IgD-negative memory B cell (primary cell): ENCODE results near the gene CYP2J2. TPM values are rescaled to one million over a fixed set of nuclear protein-coding genes. Genes with fewer than 3 reads are reported as not detected.
"Not testable (repeated sequence)": the region's sequence is repeated elsewhere in the genome, so short reads cannot be mapped to it uniquely, and the experiment has no call there.

Experiments
- H3K27ac Mint-ChIP-seq, 3 donors: one replicate each; pipeline ENCODE4 v1.8.0; 2020 to 2022; ENCODE audit warnings: mild to moderate bottlenecking in 3 of 3, mixed read lengths in 3 of 3, moderate library complexity in 1 of 3
- H3K27me3 Mint-ChIP-seq: one replicate; pipeline ENCODE4 v1.8.0; 2021; ENCODE audit warnings: mixed read lengths
- H3K36me3 Mint-ChIP-seq: one replicate; pipeline ENCODE4 v1.8.0; 2020; ENCODE audit warnings: mild to moderate bottlenecking, mixed read lengths
- H3K4me1 Mint-ChIP-seq, 3 donors: one replicate each; pipeline ENCODE4 v1.8.0; 2020 to 2022; ENCODE audit warnings: mixed read lengths in 3 of 3, mild to moderate bottlenecking in 1 of 3
- H3K4me3 Mint-ChIP-seq, 4 donors: one replicate each; pipeline ENCODE4 v1.8.0; 2020 to 2022; ENCODE audit warnings: mild to moderate bottlenecking in 4 of 4, mixed read lengths in 4 of 4, moderate library complexity in 3 of 4
- H3K9me3 Mint-ChIP-seq, 3 donors: one replicate each; pipeline ENCODE4 v1.8.0; 2020 to 2021; ENCODE audit warnings: mixed read lengths in 3 of 3, mild to moderate bottlenecking in 1 of 3
- polyA plus RNA-seq: library from polyadenylated mRNA; unstranded; fragments of 300-500 nt; fragmentation: Illumina TruSeq; gene quantifications from one replicate; pipeline ENCODE4 v1.2.3, GENCODE V29; 2021

CYP2J2 gene
- polyA plus RNA-seq, 1 donor from 2014 or later, result 1.0 TPM

DNA sequence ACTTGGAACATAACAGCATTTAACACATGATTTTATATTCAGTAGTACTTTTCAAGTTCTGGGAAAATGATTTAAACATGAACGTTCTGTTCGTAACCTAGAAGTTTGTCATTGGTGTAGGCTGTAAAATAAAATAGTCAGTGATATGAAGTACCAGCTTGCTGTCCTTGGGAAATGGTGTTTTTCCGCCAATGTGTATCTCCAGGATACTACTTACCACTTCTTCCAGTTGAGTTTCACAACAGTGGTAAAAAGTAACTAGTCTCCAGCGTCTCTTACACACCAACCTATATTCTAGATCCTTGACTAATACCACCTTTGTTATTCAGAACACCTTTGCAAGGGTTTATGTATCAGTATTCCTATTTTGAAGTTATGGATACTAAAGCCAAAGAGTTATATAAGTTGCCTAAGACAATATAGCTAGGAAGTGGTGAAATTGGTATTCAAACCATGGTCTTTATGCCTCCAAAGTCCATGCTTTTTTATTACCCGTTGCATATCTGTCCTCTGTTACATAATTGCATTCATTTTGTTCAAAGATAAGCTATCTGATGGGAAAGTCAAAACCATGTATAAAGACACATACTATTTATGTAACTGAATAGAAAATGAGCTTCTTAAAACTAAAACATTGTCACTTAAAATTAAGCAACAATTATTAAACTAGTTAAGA is 68.8 kb downstream of the CYP2J2 start:
- H3K4me3 Mint-ChIP-seq, result no peak overlapping the region
- H3K27ac Mint-ChIP-seq, result no peak overlapping the region
- H3K9me3 Mint-ChIP-seq, result peaks cover 0 to 3% (median 0%) of the 10 kb centered on the region in 3 donors
- peaks cover 2% of the 10 kb centered on the region for H3K36me3 Mint-ChIP-seq
- no peaks in the 10 kb centered on the region for H3K4me1 Mint-ChIP-seq
- no peaks in the 10 kb centered on the region for H3K27me3 Mint-ChIP-seq

DNA sequence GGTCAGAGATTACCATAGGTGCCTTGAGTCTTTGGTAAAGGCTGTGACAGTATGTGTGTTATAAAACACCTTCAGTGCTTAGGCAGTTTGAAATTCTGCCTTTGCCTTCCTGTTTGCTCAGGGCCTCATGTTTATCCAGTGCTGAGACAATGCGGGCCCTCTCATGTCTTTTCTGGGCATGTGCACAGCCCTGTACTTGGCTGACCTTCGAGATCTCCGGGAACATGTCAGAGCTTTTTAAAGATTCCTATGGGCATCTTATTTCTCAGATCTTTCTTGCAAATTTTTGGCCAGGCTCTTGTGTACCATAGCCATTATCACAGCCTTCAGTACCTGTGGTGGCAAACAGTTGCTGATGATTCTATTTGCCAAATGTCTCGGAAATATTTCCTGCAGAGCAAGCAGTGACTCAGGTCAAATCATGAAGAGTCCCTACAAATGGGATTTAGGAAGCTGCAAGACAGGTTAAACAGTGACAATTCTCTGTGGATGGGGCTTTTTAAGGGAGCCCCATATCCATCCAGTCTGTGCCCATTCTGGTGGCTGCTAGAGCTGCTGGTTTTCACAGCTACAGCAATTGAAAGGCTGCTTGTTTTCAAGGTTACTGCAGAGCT is 69.7 kb downstream of the CYP2J2 start:
- Mint-ChIP-seq H3K36me3 (peaks cover 1% of the 10 kb centered on the region), H3K4me3 (no peak overlapping the region)

DNA sequence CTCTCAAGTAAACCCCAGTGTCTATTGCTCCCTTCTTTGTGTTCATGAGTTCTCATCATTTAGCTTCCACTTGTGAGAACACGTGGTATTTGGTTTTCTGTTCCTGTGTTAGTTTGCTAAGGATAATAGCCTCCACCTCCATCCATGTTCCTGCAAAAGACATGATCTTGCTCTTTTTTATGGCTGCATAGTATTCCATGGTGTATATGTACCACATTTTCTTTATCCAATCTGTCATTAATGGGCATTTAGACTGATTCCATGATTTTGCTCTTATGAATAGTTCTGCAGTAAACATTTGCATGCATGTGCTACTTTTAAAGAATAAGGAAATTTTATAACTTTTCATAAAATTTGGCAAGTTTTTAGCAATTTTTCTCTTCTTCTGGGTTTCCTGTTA is 71.3 kb downstream of the CYP2J2 start:
- not testable (repeated sequence) for H3K36me3 Mint-ChIP-seq, H3K4me1 Mint-ChIP-seq, H3K27me3 Mint-ChIP-seq, H3K27ac Mint-ChIP-seq, H3K9me3 Mint-ChIP-seq, H3K4me3 Mint-ChIP-seq

More for the DNA sequence above, 69.7 kb downstream of the CYP2J2 start:
- Mint-ChIP-seq H3K9me3 (peaks cover 0 to 3% (median 0%) of the 10 kb centered on the region in 3 donors), H3K27ac (no peak overlapping the region), H3K27me3 (no peaks in the 10 kb centered on the region), H3K4me1 (no peaks in the 10 kb centered on the region)

DNA sequence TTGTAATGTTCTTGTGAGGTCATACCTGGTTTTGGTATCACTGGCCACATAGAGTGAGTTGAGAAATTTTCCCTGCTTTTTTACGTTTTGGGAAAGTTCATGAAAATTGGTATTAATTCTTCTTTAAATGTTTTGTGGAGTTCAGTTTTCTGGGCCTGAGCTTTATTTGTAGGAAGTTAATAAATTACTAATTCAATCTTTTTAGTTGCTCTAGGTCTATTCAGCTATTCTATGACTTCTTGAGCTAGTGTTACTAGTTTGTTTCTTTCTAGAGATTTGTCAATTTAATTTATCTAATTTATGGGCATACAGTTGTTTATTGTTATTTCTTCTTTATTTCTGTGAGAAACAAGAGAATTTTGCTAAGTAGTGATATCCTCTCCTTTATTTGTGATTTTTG is 74.5 kb downstream of the CYP2J2 start:
- no peak overlapping the region for H3K27ac Mint-ChIP-seq
- H3K4me3 Mint-ChIP-seq, result no peak overlapping the region
- no peaks in the 10 kb centered on the region for H3K4me1 Mint-ChIP-seq
- H3K27me3 Mint-ChIP-seq, result no peaks in the 10 kb centered on the region
- H3K36me3 Mint-ChIP-seq, result peaks cover 7% of the 10 kb centered on the region
- peaks cover 0 to 9% (median 0%) of the 10 kb centered on the region in 3 donors for H3K9me3 Mint-ChIP-seq

DNA sequence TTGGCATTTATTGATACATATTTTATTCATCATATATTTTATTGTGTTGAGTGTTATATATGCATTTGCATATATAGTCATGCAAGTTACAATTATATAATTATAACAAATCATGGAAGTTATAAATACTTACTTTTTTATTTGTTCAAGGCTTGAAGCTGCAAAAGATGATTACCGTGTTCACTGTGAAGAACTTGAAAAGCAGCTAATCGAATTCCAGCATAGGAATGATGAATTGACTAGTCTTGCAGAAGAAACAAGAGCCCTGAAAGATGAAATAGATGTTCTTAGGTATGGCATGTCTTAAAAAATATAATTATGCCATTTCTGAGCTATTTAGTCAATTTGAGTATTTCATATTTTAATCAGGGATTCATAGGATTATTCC is 79.7 kb downstream of the CYP2J2 start:
- peaks cover 11% of the 10 kb centered on the region for H3K36me3 Mint-ChIP-seq
- peaks cover 0 to 5% (median 0%) of the 10 kb centered on the region in 3 donors for H3K9me3 Mint-ChIP-seq
- H3K4me1 Mint-ChIP-seq, result no peaks in the 10 kb centered on the region
- no peaks in the 10 kb centered on the region for H3K27me3 Mint-ChIP-seq
- no peak overlapping the region for H3K27ac Mint-ChIP-seq
- H3K4me3 Mint-ChIP-seq, result no peak overlapping the region

DNA sequence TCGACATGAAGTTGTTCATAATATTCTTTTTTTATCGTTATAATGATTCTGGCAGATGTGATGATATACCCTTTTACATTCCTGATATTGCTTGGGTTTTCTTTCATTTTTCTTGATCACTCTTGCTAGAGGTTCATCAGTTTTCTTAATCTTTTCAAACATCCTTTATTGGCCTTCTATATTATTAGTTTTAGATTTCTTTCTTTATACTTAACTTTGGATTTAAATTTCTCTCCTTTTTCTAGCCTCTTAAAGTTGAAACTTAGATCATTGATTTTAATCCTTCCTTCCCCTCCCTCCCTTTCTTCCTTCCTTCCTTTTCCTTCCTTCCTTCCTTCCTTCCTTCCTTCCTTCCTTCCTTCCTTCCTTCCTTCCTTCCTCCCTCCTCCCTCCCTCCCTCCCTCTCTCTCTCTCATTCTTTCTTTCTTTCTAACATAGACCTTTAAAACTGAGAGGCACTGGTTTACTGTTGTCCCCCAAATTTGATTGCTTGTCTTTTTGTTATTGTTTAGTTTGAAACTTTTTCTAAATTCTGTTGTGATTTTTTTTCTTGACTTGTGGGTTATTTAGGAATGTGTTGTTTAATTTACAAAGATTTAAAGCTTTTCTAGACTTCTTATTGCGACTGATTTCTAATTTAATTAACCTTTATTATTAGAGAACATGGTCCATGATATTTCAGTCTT is 80.2 kb downstream of the CYP2J2 start:
- H3K4me1 Mint-ChIP-seq, result no peaks in the 10 kb centered on the region
- H3K27me3 Mint-ChIP-seq, result no peaks in the 10 kb centered on the region
- peaks cover 11% of the 10 kb centered on the region for H3K36me3 Mint-ChIP-seq
- no peak overlapping the region for H3K27ac Mint-ChIP-seq
- no peak overlapping the region for H3K4me3 Mint-ChIP-seq
- H3K9me3 Mint-ChIP-seq, result peaks cover 0 to 5% (median 0%) of the 10 kb centered on the region in 3 donors

DNA sequence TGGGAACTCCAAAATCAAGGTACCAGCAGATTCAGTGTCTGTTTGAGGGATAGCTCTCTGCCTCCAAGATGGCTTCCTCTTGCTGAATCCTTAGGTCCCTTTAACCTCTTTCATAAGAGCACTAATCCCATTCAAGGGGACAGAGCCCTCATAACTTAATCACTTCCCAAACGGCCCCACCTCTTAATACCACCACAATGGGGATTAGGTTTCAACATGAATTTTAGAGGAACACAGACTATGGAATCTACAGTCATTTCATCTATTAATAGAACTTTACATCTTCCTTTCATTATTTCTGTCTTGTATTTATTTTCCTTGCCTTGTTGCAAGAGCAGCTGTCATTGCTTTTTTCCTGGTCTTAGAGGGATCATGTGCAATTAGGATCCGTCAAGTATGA is 81.5 kb downstream of the CYP2J2 start:
- H3K27ac Mint-ChIP-seq, result no peak overlapping the region
- H3K36me3 Mint-ChIP-seq, result peaks cover 11% of the 10 kb centered on the region
- H3K4me3 Mint-ChIP-seq, result no peak overlapping the region
- no peaks in the 10 kb centered on the region for H3K9me3 Mint-ChIP-seq
- no peaks in the 10 kb centered on the region for H3K27me3 Mint-ChIP-seq
- H3K4me1 Mint-ChIP-seq, result no peaks in the 10 kb centered on the region

Other genes starting within 250 kb of the CYP2J2 start
- gene HOOK1, start 111.8 kb downstream of the CYP2J2 start, polyA plus RNA-seq, result 5.7 TPM
- not detected for gene C1orf87, start 147.0 kb upstream of the CYP2J2 start, polyA plus RNA-seq